K562 (cell line): ENCODE measurements around the gene NUTF2. TPM values are rescaled to one million over a fixed set of nuclear protein-coding genes. Genes with fewer than 3 reads are reported as not detected.

Experiments
- ATF3 ChIP-seq, 2 experiments: fragments of 450-650 bp in 1 of 2; sonication (generic) in 1 of 2; formaldehyde crosslinking in 1 of 2; IDR thresholded peaks in 1 of 2; conservative IDR thresholded peaks in 1 of 2; 2 replicates each; pipeline versions ENCODE4 v1.6.1 to v1.8.1; 2016 to 2023; ENCODE audit warnings: mild to moderate bottlenecking in 2 of 2, moderate library complexity in 2 of 2, inconsistent platforms in 1 of 2, missing genetic modification reagents in 1 of 2
- CHD1 ChIP-seq: fragments of 200-600 bp; sonication (generic); IDR thresholded peaks from one replicate; pipeline ENCODE4 v1.6.1; 2012; ENCODE audit warnings: mild to moderate bottlenecking, moderate library complexity, low read length, inconsistent platforms
- CUX1 ChIP-seq: fragments of 200-800 bp; sonication (Bioruptor generic); IDR thresholded peaks from 2 replicates; pipeline ENCODE4 v1.6.1; 2016; ENCODE audit warnings: missing genetic modification characterization, missing compliant biosample characterization
- E2F1 ChIP-seq: sonication (generic); formaldehyde crosslinking; IDR thresholded peaks from 2 replicates; pipeline ENCODE4 v1.8.1; 2023; ENCODE audit warnings: mild to moderate bottlenecking, missing genetic modification reagents, moderate library complexity
- HDAC3 ChIP-seq: fragments of 450-650 bp; IDR thresholded peaks from 2 replicates; pipeline ENCODE4 v1.6.1; 2018; ENCODE audit warnings: borderline replicate concordance, mild to moderate bottlenecking, moderate library complexity; ENCODE audit not compliant: partially characterized antibody
- HEY1 ChIP-seq: fragments of 250-450 bp; sonication (Bioruptor Pico); IDR thresholded peaks from 2 replicates; pipeline ENCODE4 v1.5.0; 2020; ENCODE audit warnings: mild to moderate bottlenecking, moderate library complexity, borderline replicate concordance
- KLF13 ChIP-seq: fragments of 450-650 bp; IDR thresholded peaks from 2 replicates; pipeline ENCODE4 v1.6.1; 2016; ENCODE audit warnings: missing genetic modification characterization, low read depth, mild to moderate bottlenecking, missing compliant biosample characterization, moderate library complexity, borderline replicate concordance
- MCM7 ChIP-seq, 2 experiments: fragments of 450-650 bp; IDR thresholded peaks; 2 replicates each; pipeline ENCODE4 v1.6.1; 2016 to 2018
- SMARCC2 ChIP-seq: fragments of 450-650 bp; IDR thresholded peaks from 2 replicates; pipeline ENCODE4 v1.6.1; 2017; ENCODE audit warnings: antibody characterized with exemption, moderate library complexity, mild to moderate bottlenecking, low read depth
- SRSF9 ChIP-seq: fragments of 200-400 bp; formaldehyde crosslinking; IDR thresholded peaks from 2 replicates; pipeline ENCODE4 v1.6.1; 2017; ENCODE audit warnings: low read depth, low read length, borderline replicate concordance
- TCF15 ChIP-seq: fragments of 250-450 bp; sonication (Bioruptor Pico); IDR thresholded peaks from 2 replicates; pipeline ENCODE4 v1.8.0; 2022; ENCODE audit warnings: moderate library complexity, mild to moderate bottlenecking, inconsistent platforms
- ZBTB26 ChIP-seq: fragments of 450-650 bp; formaldehyde crosslinking; IDR thresholded peaks from 2 replicates; pipeline ENCODE4 v1.4.0; 2022; ENCODE audit warnings: missing genetic modification characterization
- ZNF12 ChIP-seq: sonication (generic); formaldehyde crosslinking; IDR thresholded peaks from 2 replicates; pipeline ENCODE4 v1.4.0; 2020; ENCODE audit warnings: mild to moderate bottlenecking, missing genetic modification reagents
- ZNF639 ChIP-seq, 2 experiments: fragments of 200-800 bp in 1 of 2; sonication (Bioruptor generic) in 1 of 2; sonication (generic) in 1 of 2; formaldehyde crosslinking in 1 of 2; IDR thresholded peaks in 1 of 2; conservative IDR thresholded peaks in 1 of 2; 2 replicates each; pipeline versions ENCODE4 v1.5.0 to v1.6.1; 2016 to 2020; ENCODE audit warnings: missing compliant biosample characterization in 1 of 2, missing genetic modification characterization in 1 of 2, missing genetic modification reagents in 1 of 2
- polyA plus RNA-seq, 8 experiments: library from polyadenylated mRNA; depleted of rRNA in 4 of 8; stranded (reverse) in 5 of 8; unstranded in 3 of 8; fragments of >200 nt; fragmentation: Nextera tagmentation in 2 of 8; fragmentation: Illumina TruSeq in 1 of 8; extraction: Ambion mirVana in 2 of 8; extraction: Trizol in 1 of 8; gene quantifications; 2 replicates each; pipeline versions ENCODE4 v1.2.1 to v1.2.3, GENCODE V29; 2011 to 2014; ENCODE audit warnings: inconsistent platforms in 1 of 8, missing spikeins in 1 of 8
- total RNA-seq, 7 experiments: library from RNA; depleted of rRNA in 6 of 7; stranded (reverse); fragments of >200 nt in 6 of 7; fragmentation: Illumina TruSeq in 2 of 7; extraction: Trizol in 2 of 7; gene quantifications; 2 replicates each; pipeline versions ENCODE4 v1.2.1 to v1.2.3, GENCODE V29; 2011 to 2021; ENCODE audit warnings: low replicate concordance in 1 of 7

NUTF2 gene
- total and polyA plus RNA-seq, 9 of the 15 experiments (the other 6 are each of a cell fraction or from before 2014, with no cell fraction given): 106 to 248 (median 147) TPM

- TF ChIP-seq ATF3 (IDR thresholded peaks at IDR 0.05): peak; percentile 30; the same call in 1 of the 2 replicates
- no peak for TF ChIP-seq ATF3 (CRISPR knock-in tag; conservative IDR thresholded peaks at IDR 0.05)
- no peak for TF ChIP-seq ZBTB26
- TF ChIP-seq CHD1: no peak
- no peak for TF ChIP-seq TCF15 (CRISPR knock-in tag)
- TF ChIP-seq SRSF9: no peak
- TF ChIP-seq ZNF639 (CRISPR knock-in tag; conservative IDR thresholded peaks at IDR 0.05 in 1 of 2, IDR thresholded peaks at IDR 0.05 in 1 of 2): peak in 1 of 2 experiments; percentile 94; a peak in 2 of 4 replicates
- TF ChIP-seq HDAC3: no peak
- no peak for TF ChIP-seq SMARCC2
- no peak for TF ChIP-seq CUX1 (CRISPR knock-in tag)
- 0 out of 2 replicates have a peak, but pooled peaks have one; percentile 24 for TF ChIP-seq E2F1 (CRISPR knock-in tag)
- no peak for TF ChIP-seq ZNF12
- TF ChIP-seq MCM7 (IDR thresholded peaks at IDR 0.05): no peak
- TF ChIP-seq KLF13 (tag): no peak; the same call in 1 of the 2 replicates
- no peak for TF ChIP-seq HEY1 (CRISPR knock-in tag)
Measured at GRCh38 chr16:67806428-67807147, 40.1 kb upstream of the NUTF2 start, which contains the start of the genes RANBP10 and TSNAXIP1 (continued).
